DOHH2 (cell line): ENCODE data around the gene SCT.

ENCODE experiments used
- H3F3A ChIP-seq: fragments of 200-600 bp; sonication (generic), shearing (Covaris generic); 2 replicates; pipeline ENCODE4 v1.6.0; 2016; ENCODE audit warnings: antibody characterized with exemption, mild to moderate bottlenecking; ENCODE audit not compliant: control insufficient read depth, insufficient read depth
- H3K27ac ChIP-seq: fragments of 200-600 bp; sonication (generic); 2 replicates; pipeline ENCODE4 v1.5.1; 2014; ENCODE audit warnings: low read depth, mild to moderate bottlenecking, low read length, moderate library complexity
- H3K27me3 ChIP-seq: fragments of 200-600 bp; sonication (generic); 2 replicates; pipeline ENCODE4 v1.6.1; 2014; ENCODE audit warnings: mild to moderate bottlenecking, low read length, mixed read lengths; ENCODE audit not compliant: control insufficient read depth
- H3K36me3 ChIP-seq: fragments of 200-600 bp; sonication (generic); 2 replicates; pipeline ENCODE4 v1.6.1; 2014; ENCODE audit warnings: mild to moderate bottlenecking, low read length, moderate library complexity, mixed read lengths; ENCODE audit not compliant: control insufficient read depth
- H3K4me1 ChIP-seq: fragments of 200-600 bp; sonication (generic); 2 replicates; pipeline ENCODE4 v1.6.1; 2014; ENCODE audit warnings: mild to moderate bottlenecking, low read length, mixed read lengths; ENCODE audit not compliant: control insufficient read depth
- H3K4me2 ChIP-seq: fragments of 200-600 bp; sonication (generic); 2 replicates; pipeline ENCODE4 v1.6.0; 2014; ENCODE audit warnings: mild to moderate bottlenecking, low read length, moderate library complexity
- H3K4me3 ChIP-seq: fragments of 200-600 bp; sonication (generic); 2 replicates; pipeline ENCODE4 v1.5.1; 2014; ENCODE audit warnings: mild to moderate bottlenecking, low read length, mixed read lengths
- H3K79me2 ChIP-seq: fragments of 200-600 bp; sonication (generic); 2 replicates; pipeline ENCODE4 v1.6.1; 2014; ENCODE audit warnings: mild to moderate bottlenecking, low read length, mixed read lengths; ENCODE audit not compliant: control insufficient read depth
- H3K9me2 ChIP-seq: fragments of 200-600 bp; sonication (generic); replicated peaks from 2 replicates; pipeline ENCODE4 v1.6.1; 2014; ENCODE audit warnings: mild to moderate bottlenecking, low read length, mixed read lengths; ENCODE audit not compliant: control insufficient read depth
- H3K9me3 ChIP-seq: fragments of 200-600 bp; sonication (generic); 2 replicates; pipeline ENCODE4 v1.6.1; 2014; ENCODE audit warnings: antibody characterized with exemption, low read length, mixed read lengths; ENCODE audit not compliant: control insufficient read depth, insufficient read depth
- H4K20me1 ChIP-seq: fragments of 200-600 bp; sonication (generic); 2 replicates; pipeline ENCODE4 v1.6.0; 2014; ENCODE audit warnings: low read depth, mild to moderate bottlenecking, antibody characterized with exemption, low read length, moderate library complexity; ENCODE audit not compliant: control insufficient read depth, insufficient read depth
- CTCF ChIP-seq: fragments of 200-600 bp; sonication (generic); IDR thresholded peaks from one replicate; pipeline ENCODE4 v1.5.1; 2014; ENCODE audit warnings: antibody characterized with exemption, mild to moderate bottlenecking, low read depth, low read length; ENCODE audit not compliant: poor library complexity, severe bottlenecking
- EZH2phosphoT487 ChIP-seq: fragments of 200-600 bp; sonication (generic); IDR thresholded peaks from 2 replicates; pipeline ENCODE4 v1.6.1; 2017; ENCODE audit warnings: borderline replicate concordance, mild to moderate bottlenecking, antibody characterized with exemption, low read length, moderate library complexity, mixed read lengths

Gene SCT

GRCh38 chr11:626475-627307, at the start of gene SCT:
Gene SCT, minus strand, starts transcription at chr11:627181. Its CDS starts 38 bp downstream, at chr11:627143.
- Histone ChIP-seq H3K79me2 (no peaks in the 10 kb centered on the region), H4K20me1 (no peaks in the 10 kb centered on the region), H3K27ac (no peak within 1 kb of the TSS), H3K36me3 (no peaks in the 10 kb centered on the region), H3K9me2 (no peaks in the 10 kb centered on the region), H3K4me2 (no peak within 1 kb of the TSS), H3K4me1 (peaks cover 13% of the 10 kb centered on the region), H3K4me3 (no peak within 1 kb of the TSS), H3K9me3 (no peaks in the 10 kb centered on the region), H3F3A (no peaks in the 10 kb centered on the region), H3K27me3 (no peaks in the 10 kb centered on the region)
- TF ChIP-seq EZH2phosphoT487 (no peak), CTCF (no peak)

GRCh38 chr11:674406-674805, 47.4 kb upstream of the SCT start:
- no peaks in the 10 kb centered on the region for H3K79me2 ChIP-seq
- H3K9me2 ChIP-seq = no peaks in the 10 kb centered on the region
- H3K4me1 ChIP-seq = no peaks in the 10 kb centered on the region
- TF ChIP-seq EZH2phosphoT487 (no peak), CTCF (no peak)
- no peak overlapping the region for H3K4me2 ChIP-seq
- H3F3A ChIP-seq = no peaks in the 10 kb centered on the region
- H3K27ac ChIP-seq = no peak overlapping the region
- H3K27me3 ChIP-seq = no peaks in the 10 kb centered on the region
- no peaks in the 10 kb centered on the region for H3K9me3 ChIP-seq
- H3K36me3 ChIP-seq = peaks cover 23% of the 10 kb centered on the region
- H3K4me3 ChIP-seq = no peak overlapping the region
- no peaks in the 10 kb centered on the region for H4K20me1 ChIP-seq

- Histone ChIP-seq H3K4me1 (no peaks in the 10 kb centered on the region), H3K4me2 (no peak overlapping the region), H3K79me2 (no peaks in the 10 kb centered on the region), H3K4me3 (no peak overlapping the region), H3K36me3 (peaks cover 23% of the 10 kb centered on the region), H3K9me3 (no peaks in the 10 kb centered on the region), H3F3A (no peaks in the 10 kb centered on the region), H3K9me2 (no peaks in the 10 kb centered on the region), H4K20me1 (no peaks in the 10 kb centered on the region), H3K27ac (no peak overlapping the region), H3K27me3 (no peaks in the 10 kb centered on the region)
- TF ChIP-seq CTCF (no peak), EZH2phosphoT487 (no peak)
Observed at GRCh38 chr11:673866-674265, 46.9 kb upstream of the SCT start.
